ENCODE measurements around the gene MYO18A. TPM values are rescaled to one million over a fixed set of nuclear protein-coding genes. Genes with fewer than 3 reads are reported as not detected.

The MYO18A gene
- total and polyA plus RNA-seq, 2 experiments from 2014 or later, result 16.0 to 30.5 TPM

- H3K4me2 ChIP-seq (ENCODE audit: unreplicated experiment), result no peak overlapping the region
- H3K4me3 ChIP-seq, result no peak overlapping the region
- 88 to 90% methylated on average over 7 of the region's 7 CpGs for WGBS, 2 experiments (ENCODE audit: low coverage in 1 of 2, low lambda C conversion rate in 2 of 2, missing lambda C conversion rate in 2 of 2)
- H3K36me3 ChIP-seq (ENCODE audit: low read depth), result no peaks in the 10 kb centered on the region
- H2AFZ ChIP-seq, result no peak overlapping the region
- in situ Hi-C loops (cut with MboI), result no loop called here
- no peak for DNase-seq
- no peaks in the 10 kb centered on the region for H3K4me1 ChIP-seq (ENCODE audit: insufficient read depth)
- no peaks in the 10 kb centered on the region for H3F3A ChIP-seq (ENCODE audit: insufficient read depth)
- H3K9me2 ChIP-seq (ENCODE audit: insufficient read depth), result no peaks in the 10 kb centered on the region
- H4K20me1 ChIP-seq (ENCODE audit: insufficient read depth), result no peaks in the 10 kb centered on the region
- no peaks in the 10 kb centered on the region for H3K79me2 ChIP-seq (ENCODE audit: insufficient read depth)
- TF ChIP-seq EZH2phosphoT487 (IDR thresholded peaks at IDR 0.05; ENCODE audit: insufficient read depth, low read depth), result no peak
- H3K27me3 ChIP-seq (replicated peaks; ENCODE audit: insufficient read depth), result no peaks in the 10 kb centered on the region
- no peak overlapping the region for H3K27ac ChIP-seq
- H3K9me3 ChIP-seq (ENCODE audit: low read depth), result no peaks in the 10 kb centered on the region
- no peak overlapping the region for H3K9ac ChIP-seq
Observed at GRCh38 chr17:29077320-29077719, 102.9 kb downstream of the MYO18A start.

GRCh38 chr17:29076722-29077121, 103.5 kb downstream of the MYO18A start:
- Histone ChIP-seq H4K20me1 (ENCODE audit: insufficient read depth) (no peaks in the 10 kb centered on the region), H3K27me3 (replicated peaks; ENCODE audit: insufficient read depth) (no peaks in the 10 kb centered on the region), H3K4me3 (no peak overlapping the region), H3K9me2 (ENCODE audit: insufficient read depth) (no peaks in the 10 kb centered on the region), H3K9me3 (ENCODE audit: low read depth) (no peaks in the 10 kb centered on the region), H3K79me2 (ENCODE audit: insufficient read depth) (no peaks in the 10 kb centered on the region), H3K4me2 (ENCODE audit: unreplicated experiment) (no peak overlapping the region), H3K36me3 (ENCODE audit: low read depth) (no peaks in the 10 kb centered on the region), H3K27ac (no peak overlapping the region), H3F3A (ENCODE audit: insufficient read depth) (no peaks in the 10 kb centered on the region), H3K9ac (no peak overlapping the region), H3K4me1 (ENCODE audit: insufficient read depth) (no peaks in the 10 kb centered on the region), H2AFZ (no peak overlapping the region)
- DNase-seq, result no peak
- no peak for TF ChIP-seq EZH2 (IDR thresholded peaks at IDR 0.05; ENCODE audit: insufficient read depth, poor library complexity, severe bottlenecking)
- no peak for TF ChIP-seq EZH2phosphoT487 (IDR thresholded peaks at IDR 0.05; ENCODE audit: insufficient read depth, low read depth)
- WGBS, 2 experiments (ENCODE audit: low coverage in 1 of 2, low lambda C conversion rate in 2 of 2, missing lambda C conversion rate in 2 of 2), result 84 to 86% methylated on average over 7 of the region's 7 CpGs
- in situ Hi-C loops (cut with MboI), result no loop called here

GRCh38 chr17:29076087-29076486, 104.1 kb downstream of the MYO18A start:
- DNase-seq, result no peak
- TF ChIP-seq EZH2 (IDR thresholded peaks at IDR 0.05; ENCODE audit: insufficient read depth, poor library complexity, severe bottlenecking) (no peak), EZH2phosphoT487 (IDR thresholded peaks at IDR 0.05; ENCODE audit: insufficient read depth, low read depth) (no peak)
- Histone ChIP-seq H3F3A (ENCODE audit: insufficient read depth) (no peaks in the 10 kb centered on the region), H3K4me1 (ENCODE audit: insufficient read depth) (no peaks in the 10 kb centered on the region), H3K36me3 (ENCODE audit: low read depth) (no peaks in the 10 kb centered on the region), H3K9me2 (ENCODE audit: insufficient read depth) (no peaks in the 10 kb centered on the region), H3K4me3 (no peak overlapping the region), H3K79me2 (ENCODE audit: insufficient read depth) (no peaks in the 10 kb centered on the region), H2AFZ (no peak overlapping the region), H3K4me2 (ENCODE audit: unreplicated experiment) (no peak overlapping the region), H3K27ac (no peak overlapping the region), H4K20me1 (ENCODE audit: insufficient read depth) (no peaks in the 10 kb centered on the region), H3K9ac (no peak overlapping the region), H3K9me3 (ENCODE audit: low read depth) (no peaks in the 10 kb centered on the region), H3K27me3 (replicated peaks; ENCODE audit: insufficient read depth) (peaks cover 2% of the 10 kb centered on the region; the same call in 1 of the 2 replicates)
- in situ Hi-C loops (cut with MboI), result no loop called here
- 90 to 94% methylated on average over 6 of the region's 6 CpGs for WGBS, 2 experiments (ENCODE audit: low coverage in 1 of 2, low lambda C conversion rate in 2 of 2, missing lambda C conversion rate in 2 of 2)

GRCh38 chr17:29074488-29074887, 105.7 kb downstream of the MYO18A start:
- Histone ChIP-seq H3K4me2 (ENCODE audit: unreplicated experiment) (no peak overlapping the region), H3K36me3 (ENCODE audit: low read depth) (no peaks in the 10 kb centered on the region), H2AFZ (no peak overlapping the region), H3K27me3 (replicated peaks; ENCODE audit: insufficient read depth) (peaks cover 9% of the 10 kb centered on the region; the same call in 1 of the 2 replicates), H3K9me2 (ENCODE audit: insufficient read depth) (no peaks in the 10 kb centered on the region), H3K27ac (no peak overlapping the region), H4K20me1 (ENCODE audit: insufficient read depth) (no peaks in the 10 kb centered on the region), H3K4me1 (ENCODE audit: insufficient read depth) (no peaks in the 10 kb centered on the region), H3K4me3 (no peak overlapping the region), H3K79me2 (ENCODE audit: insufficient read depth) (no peaks in the 10 kb centered on the region), H3F3A (ENCODE audit: insufficient read depth) (no peaks in the 10 kb centered on the region), H3K9me3 (ENCODE audit: low read depth) (no peaks in the 10 kb centered on the region), H3K9ac (no peak overlapping the region)
- WGBS, 2 experiments (ENCODE audit: low coverage in 1 of 2, low lambda C conversion rate in 2 of 2, missing lambda C conversion rate in 2 of 2), result 71 to 76% methylated on average over 11 to 12 of the region's 12 CpGs
- in situ Hi-C loops (cut with MboI), result no loop called here
- TF ChIP-seq EZH2 (IDR thresholded peaks at IDR 0.05; ENCODE audit: insufficient read depth, poor library complexity, severe bottlenecking), result no peak
- TF ChIP-seq EZH2phosphoT487 (IDR thresholded peaks at IDR 0.05; ENCODE audit: insufficient read depth, low read depth), result no peak
- no peak for DNase-seq

- Histone ChIP-seq H3K4me1 (ENCODE audit: insufficient read depth) (no peaks in the 10 kb centered on the region), H3K9me3 (ENCODE audit: low read depth) (no peaks in the 10 kb centered on the region), H3K36me3 (ENCODE audit: low read depth) (no peaks in the 10 kb centered on the region), H3K27me3 (replicated peaks; ENCODE audit: insufficient read depth) (peaks cover 9% of the 10 kb centered on the region; the same call in 1 of the 2 replicates), H3K79me2 (ENCODE audit: insufficient read depth) (no peaks in the 10 kb centered on the region), H3F3A (ENCODE audit: insufficient read depth) (0 out of 2 replicates have a peak, but pooled peaks cover 2% of the 10 kb centered on the region), H3K27ac (no peak overlapping the region), H2AFZ (no peak overlapping the region), H3K4me2 (ENCODE audit: unreplicated experiment) (no peak overlapping the region), H4K20me1 (ENCODE audit: insufficient read depth) (no peaks in the 10 kb centered on the region), H3K9ac (no peak overlapping the region), H3K9me2 (ENCODE audit: insufficient read depth) (no peaks in the 10 kb centered on the region), H3K4me3 (no peak overlapping the region)
- TF ChIP-seq EZH2phosphoT487 (IDR thresholded peaks at IDR 0.05; ENCODE audit: insufficient read depth, low read depth) (no peak), EZH2 (IDR thresholded peaks at IDR 0.05; ENCODE audit: insufficient read depth, poor library complexity, severe bottlenecking) (no peak)
- no peak for DNase-seq
- in situ Hi-C loops (cut with MboI), result no loop called here
- 69 to 70% methylated on average over 4 of the region's 4 CpGs for WGBS, 2 experiments (ENCODE audit: low coverage in 1 of 2, low lambda C conversion rate in 2 of 2, missing lambda C conversion rate in 2 of 2)
Observed at GRCh38 chr17:29073520-29073919, 106.7 kb downstream of the MYO18A start.
